Measurements from ENCODE around the gene B9D1.
A peak's percentile ranks its signal among the peaks of the same experiment; 100 is the strongest.

Gene B9D1

DNA sequence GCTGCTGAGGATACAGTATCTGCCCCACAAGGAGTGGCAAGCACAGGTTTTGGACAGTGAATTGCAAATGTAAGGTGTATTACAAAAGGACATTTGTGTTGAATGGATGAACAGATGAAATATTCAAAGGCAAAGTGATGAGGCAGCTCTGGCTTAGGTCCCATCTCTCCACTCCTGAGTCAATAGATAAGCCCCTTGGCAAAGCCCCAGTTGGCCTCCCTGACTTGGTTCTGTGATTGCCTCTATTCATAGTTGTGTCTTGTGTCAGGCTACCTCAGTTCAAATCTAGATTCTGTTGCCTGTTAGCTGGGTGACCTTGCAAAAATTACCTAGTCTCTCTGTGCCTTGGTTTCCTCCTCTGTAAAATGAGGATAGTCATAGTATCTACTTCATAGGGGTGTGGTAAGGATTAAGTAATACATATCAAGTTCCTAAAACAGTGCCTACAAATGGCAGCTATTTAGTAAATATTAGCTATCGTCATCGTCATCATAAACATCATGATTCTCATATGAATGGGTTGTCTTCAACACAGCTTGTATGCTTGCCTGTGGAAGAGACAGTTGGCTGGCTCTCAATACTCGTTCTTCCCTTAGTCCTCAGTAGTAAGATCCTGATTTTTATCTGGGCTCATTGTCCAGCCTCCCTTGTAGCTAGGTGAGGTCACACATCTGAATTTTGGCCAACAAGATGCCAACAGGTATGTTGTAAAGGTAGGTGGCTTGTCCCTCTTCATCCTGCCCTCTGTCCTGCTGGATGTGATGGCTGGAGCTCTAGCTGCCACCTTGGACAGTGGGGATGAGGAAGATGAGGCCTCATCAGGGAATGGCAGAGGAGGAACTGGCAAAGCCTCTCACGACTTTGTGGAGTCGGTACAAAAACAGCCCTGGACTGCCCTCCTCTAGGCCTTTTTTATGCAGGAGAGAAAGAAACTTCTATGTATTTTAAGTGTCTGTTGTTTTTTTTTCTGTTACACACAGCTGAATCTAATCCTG lies 26.6 kb upstream of the B9D1 start:
- no peak for DNase-seq (ENCODE audit: low spot score)

DNA sequence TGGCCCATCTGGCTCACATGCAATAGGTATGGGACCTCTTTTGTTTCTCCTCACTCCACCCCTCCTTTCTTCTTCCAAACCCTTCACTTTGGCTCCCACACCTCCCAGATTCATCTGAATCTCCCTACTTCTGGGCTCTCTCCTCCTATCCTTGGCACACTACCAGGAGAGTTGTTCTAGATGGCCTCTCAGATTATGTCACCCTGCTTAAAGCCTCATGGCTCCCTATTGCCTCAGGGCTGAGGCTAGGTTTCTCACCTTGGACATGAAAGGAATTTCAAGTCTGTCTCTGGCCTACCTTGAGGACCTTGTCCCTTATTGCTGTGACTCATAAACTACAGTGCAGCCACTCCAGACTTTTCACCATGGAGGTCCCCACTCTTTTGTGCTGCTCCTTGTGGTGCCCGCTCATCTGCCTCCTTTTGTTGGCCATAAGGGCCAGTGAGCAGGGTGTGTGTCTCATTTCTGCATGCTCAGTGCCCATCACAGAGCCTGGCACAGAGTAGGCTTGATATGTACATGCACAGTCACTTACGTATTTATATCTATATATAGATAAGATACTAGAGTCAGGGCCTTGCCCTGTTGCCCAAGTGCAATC lies 25.5 kb upstream of the B9D1 start:
- DNase-seq (ENCODE audit: low spot score): no peak

DNA sequence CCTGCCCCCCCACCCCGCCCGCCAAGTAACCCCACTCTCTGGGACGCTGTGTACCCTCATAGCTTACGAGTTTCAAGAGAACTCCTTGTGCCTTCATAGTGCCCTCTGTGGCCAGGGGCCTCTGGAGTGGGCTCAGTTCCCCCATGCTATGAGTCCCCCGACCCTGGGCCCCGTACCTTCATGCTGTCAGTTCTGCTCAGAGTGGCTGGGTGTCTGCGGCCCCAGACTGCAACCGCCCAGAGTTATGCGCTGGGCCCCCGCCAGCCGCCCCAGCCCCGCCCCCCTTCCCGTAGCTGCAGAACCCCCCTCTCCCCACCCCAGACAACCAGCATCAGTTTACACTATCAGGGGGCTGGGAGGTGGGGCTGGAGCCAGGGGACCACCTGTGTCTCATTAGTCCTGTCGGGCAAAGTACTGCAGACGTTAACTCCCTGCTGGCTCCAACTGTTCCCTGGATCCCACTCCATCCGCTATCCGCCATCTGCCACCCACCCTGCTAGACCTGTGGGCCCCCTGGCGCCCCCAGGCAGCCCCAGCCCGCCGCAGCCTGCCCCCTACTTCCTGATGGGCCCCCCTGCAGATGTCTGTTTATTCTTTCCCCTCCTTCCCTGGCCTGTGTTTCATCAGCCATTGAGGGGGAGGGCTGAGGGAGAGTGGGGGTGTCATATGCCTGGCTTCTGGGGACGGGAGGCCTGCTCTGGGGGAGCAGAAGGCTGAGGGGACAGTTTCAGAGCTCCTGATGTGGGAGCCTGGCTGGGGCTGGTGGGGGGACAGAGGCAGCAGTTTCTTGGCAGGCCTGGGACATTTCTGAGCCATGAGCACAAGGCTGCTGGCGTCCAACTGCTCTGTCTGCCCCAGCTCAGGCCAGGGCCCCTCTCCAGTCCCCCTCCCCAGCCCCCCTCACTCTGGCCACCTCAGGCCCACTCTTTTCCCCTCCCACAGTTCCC lies 24.7 kb upstream of the B9D1 start, which contains the start of gene MFAP4:
TSS of gene MFAP4 (minus strand) at position 217 of the 947 bp plus-strand sequence. CDS start at position 182, 35 bp downstream.
- DNase-seq (ENCODE audit: low spot score): no peak

GRCh38 chr17:19386051-19386929 lies 23.8 kb upstream of the B9D1 start:
- DNase-seq (ENCODE audit: low spot score): no peak

GRCh38 chr17:19385521-19385983 lies 23.0 kb upstream of the B9D1 start:
- no peak for DNase-seq (ENCODE audit: low spot score)

DNA sequence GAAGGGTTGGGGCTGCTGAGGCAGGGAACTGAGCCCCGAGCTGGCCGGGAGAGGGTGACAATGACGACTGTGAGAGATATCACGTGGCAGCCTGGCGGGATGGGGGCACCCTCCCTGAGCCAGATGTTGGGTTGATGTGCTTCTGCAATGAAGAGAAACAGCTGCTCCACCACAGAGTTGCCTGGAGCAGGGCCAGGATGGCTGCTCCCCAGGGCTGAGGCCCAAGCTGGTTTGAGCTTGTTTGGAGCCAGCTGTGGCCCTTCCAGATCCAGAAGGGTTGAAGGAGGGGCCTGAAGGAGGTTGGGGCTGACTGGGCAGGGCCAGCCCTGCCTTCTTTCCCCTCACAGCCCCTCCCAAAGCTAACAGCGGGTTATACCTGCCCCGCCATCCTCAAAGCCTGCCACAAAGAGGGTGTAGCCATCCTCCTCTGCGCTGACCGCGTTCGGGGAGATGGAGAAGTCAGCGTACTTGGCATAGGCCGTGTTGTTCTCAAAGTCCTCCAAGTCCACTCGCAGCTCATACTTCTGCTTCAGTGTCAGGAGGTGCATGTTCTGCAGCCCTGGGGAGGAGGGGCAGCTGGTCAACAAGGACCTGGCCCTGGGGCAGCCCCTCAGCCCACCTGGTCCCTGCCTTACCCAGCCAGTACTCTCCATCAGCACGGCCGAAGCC lies 22.3 kb upstream of the B9D1 start:
- DNase-seq (ENCODE audit: low spot score): no peak

- DNase-seq (ENCODE audit: low spot score): no peak
These were observed 21.4 kb upstream of the B9D1 start for GRCh38 chr17:19383681-19384470.

- DNase-seq (ENCODE audit: low spot score): no peak
These were observed 20.3 kb upstream of the B9D1 start for GRCh38 chr17:19382531-19383444.

DNA sequence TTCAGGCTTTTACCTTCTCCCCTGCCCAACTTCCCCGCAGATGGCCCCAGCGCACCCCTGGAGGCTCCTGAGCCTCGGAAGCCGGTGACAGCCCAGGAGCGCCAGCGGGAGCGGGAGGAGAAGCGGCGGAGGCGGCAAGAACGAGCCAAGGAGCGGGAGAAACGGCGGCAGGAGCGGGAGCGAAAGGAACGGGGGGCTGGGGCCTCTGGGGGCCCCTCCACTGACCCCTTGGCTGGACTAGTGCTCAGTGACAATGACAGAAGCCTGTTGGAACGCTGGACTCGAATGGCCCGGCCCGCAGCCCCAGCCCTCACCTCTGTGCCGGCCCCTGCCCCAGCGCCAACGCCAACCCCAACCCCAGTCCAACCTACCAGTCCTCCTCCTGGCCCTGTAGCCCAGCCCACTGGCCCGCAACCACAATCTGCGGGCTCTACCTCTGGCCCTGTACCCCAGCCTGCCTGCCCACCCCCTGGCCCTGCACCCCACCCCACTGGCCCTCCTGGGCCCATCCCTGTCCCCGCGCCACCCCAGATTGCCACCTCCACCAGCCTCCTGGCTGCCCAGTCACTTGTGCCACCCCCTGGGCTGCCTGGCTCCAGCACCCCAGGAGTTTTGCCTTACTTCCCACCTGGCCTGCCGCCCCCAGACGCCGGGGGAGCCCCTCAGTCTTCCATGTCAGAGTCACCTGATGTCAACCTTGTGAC lies 19.4 kb upstream of the B9D1 start:
- no peak for DNase-seq (ENCODE audit: low spot score)

DNA sequence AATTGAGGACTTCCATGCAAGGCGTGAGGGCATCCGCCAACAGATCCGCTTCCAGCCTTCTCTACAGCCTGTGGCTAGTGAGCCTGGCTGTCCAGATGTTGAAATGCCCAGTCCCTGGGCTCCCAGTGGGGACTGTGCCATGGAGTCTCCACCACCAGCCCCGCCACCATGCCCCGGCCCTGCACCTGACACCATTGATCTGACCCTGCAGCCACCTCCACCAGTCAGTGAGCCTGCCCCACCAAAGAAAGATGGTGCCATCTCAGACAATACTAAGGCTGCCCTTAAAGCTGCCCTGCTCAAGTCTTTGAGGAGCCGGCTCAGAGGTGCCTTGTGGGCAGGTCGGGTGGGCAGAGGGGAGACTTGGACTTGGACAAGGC lies 18.8 kb upstream of the B9D1 start:
- DNase-seq (ENCODE audit: low spot score): no peak

- no peak for DNase-seq (ENCODE audit: low spot score)
These were observed 18.2 kb upstream of the B9D1 start for GRCh38 chr17:19380481-19381301.

DNA sequence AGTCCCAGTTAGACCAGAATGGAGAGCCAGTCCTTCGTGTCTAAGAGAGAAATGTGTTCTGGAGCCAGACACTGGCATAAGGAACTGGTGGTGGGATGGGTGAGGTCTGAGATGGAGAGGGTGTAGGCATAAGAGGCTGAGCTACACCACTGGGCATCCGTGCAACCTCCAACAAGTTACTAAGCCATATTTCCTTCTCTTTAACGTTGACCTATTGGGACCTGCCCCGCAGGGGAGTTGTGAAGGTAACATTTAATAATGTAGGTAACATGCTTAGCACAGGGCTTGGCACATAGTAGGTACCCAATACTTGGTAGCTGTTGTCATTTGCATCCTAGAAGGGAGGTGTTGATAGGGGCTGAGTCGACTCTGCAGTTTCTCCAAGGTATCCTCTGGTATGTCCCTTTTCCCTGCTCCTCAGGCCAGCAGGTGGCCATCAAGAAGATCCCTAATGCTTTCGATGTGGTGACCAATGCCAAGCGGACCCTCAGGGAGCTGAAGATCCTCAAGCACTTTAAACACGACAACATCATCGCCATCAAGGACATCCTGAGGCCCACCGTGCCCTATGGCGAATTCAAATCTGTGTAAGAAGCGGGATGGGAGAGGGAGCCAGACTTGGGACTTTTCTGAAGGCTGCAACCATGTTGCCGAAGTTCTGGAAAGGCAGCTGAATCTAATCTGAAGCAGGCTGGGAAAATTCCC lies 17.0 kb upstream of the B9D1 start:
- DNase-seq (ENCODE audit: low spot score): no peak

DNA sequence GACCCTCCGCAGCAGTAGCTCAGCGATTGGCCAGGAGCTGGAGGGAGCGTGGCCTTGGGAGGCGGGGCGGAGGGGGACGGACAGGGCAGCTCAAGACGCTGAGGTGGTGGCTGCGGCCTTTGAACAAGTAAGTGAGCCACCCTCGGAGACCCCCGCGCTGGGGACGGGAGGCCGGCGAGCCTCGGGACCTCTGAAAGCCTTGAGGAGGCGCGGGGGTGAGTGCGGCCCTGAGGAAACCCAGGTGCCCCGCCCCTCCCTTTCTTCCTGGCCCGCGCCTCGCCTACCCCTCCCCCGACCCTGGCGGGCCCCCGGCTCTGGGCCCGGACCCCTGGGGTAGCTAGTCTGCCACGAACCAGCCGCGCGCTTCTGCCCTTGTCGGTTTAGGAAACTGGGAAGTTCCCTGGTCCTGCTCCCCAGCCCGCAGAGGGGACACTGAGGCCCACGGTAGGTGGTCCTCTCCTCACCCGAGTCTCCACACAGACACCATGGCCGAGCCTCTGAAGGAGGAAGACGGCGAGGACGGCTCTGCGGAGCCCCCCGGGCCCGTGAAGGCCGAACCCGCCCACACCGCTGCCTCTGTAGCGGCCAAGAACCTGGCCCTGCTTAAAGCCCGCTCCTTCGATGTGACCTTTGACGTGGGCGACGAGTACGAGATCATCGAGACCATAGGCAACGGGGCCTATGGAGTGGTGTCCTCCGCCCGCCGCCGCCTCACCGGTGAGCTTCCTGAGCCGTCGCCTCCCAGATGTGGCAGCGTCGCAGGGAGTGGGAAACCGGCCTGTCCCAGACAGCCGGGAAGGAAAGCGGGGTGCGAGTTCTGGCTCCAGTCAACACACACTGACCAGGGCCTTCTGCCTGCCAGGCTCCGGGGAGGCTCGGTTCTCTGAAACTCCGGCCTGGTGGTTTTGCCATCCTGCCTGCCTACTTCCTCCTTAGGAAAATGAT lies 16.2 kb upstream of the B9D1 start, which contains the start of gene MAPK7:
TSS of gene MAPK7 (plus strand) at position 83 of the 945 bp plus-strand sequence. CDS start at position 486, 403 bp downstream.
- no peak for DNase-seq (ENCODE audit: low spot score)

DNA sequence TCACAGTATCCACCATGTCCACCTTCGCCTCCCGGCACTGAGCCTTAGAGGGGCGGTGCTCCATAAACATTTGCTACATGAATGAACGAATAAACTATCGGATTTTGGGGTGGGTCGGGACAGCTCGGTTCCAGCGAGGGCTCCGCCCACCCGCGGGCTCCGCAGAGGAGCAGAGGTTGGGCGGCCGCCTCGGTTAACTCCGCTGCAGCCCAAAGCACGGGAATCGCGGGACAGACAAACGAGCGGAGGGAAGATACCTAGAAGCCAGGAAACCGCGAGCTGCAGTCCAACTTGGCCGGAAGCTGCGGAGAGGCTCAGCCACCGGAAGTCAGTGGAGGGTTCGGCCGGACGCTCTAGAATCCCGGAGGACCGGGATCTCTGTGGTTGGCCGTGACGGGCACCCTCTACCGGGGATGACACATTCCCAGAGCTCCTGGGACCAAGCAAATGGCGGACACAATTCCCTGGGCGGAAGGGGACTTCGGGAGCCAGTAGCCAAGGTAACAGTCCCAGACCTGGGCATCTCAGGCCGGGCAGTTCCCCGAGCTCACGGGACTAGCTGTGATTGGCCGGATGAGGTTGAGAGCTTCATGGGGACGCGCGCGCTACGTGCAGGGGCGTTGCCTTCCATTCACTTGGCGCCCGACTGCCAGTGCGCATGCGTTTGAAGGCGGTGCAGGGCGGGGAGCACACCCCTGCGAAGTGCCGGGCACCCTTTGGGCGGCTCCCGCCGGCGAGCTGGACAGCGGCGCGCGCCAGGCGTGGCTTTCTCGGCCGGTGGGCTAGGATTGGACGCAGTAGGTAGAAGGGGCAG lies 15.3 kb upstream of the B9D1 start:
- peak; percentile 97 for DNase-seq (ENCODE audit: low spot score)
